GM18526 (cell line): ENCODE results near the gene BCL11B.

Experiments used
- POLR2A ChIP-seq: IDR thresholded peaks from 3 replicates; pipeline ENCODE4 v1.6.1; 2011; ENCODE audit not compliant: insufficient read length; ENCODE audit errors: extremely low read depth

BCL11B gene

GRCh38 chr14:99254328-99255009 lies 17.5 kb downstream of the BCL11B start:
- no peak for TF ChIP-seq POLR2A

GRCh38 chr14:99253890-99254289 lies 18.1 kb downstream of the BCL11B start:
- no peak for TF ChIP-seq POLR2A

GRCh38 chr14:99252940-99253868 lies 18.8 kb downstream of the BCL11B start:
- TF ChIP-seq POLR2A: no peak

- no peak for TF ChIP-seq POLR2A
Measured at GRCh38 chr14:99252443-99252939, 19.5 kb downstream of the BCL11B start.

DNA sequence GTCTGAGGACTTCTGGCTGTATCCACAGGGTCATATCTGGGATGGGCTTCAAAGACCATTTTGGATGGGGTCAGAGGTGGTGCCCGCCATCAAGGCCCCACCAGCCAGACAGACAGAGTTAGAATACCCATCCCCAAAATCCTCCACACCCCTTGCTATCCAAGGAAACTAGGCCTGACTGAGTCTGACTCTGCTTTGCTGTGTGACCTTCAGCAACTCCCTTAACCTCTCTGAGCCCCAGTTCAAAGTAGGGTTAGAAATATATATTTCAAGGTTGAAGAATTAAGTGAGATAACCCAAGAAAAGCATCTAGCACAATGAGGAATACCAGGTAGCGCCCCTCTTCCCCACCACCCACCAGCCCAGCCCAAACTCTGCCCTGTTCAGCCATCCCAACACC lies 20.3 kb downstream of the BCL11B start:
- no peak for TF ChIP-seq POLR2A

- TF ChIP-seq POLR2A: no peak
Measured at GRCh38 chr14:99250636-99251208, 21.3 kb downstream of the BCL11B start.

GRCh38 chr14:99249389-99249788 lies 22.6 kb downstream of the BCL11B start:
- TF ChIP-seq POLR2A: no peak

- TF ChIP-seq POLR2A: no peak
Measured at GRCh38 chr14:99248761-99249171, 23.2 kb downstream of the BCL11B start.

- no peak for TF ChIP-seq POLR2A
Measured at GRCh38 chr14:99247772-99248171, 24.2 kb downstream of the BCL11B start.

DNA sequence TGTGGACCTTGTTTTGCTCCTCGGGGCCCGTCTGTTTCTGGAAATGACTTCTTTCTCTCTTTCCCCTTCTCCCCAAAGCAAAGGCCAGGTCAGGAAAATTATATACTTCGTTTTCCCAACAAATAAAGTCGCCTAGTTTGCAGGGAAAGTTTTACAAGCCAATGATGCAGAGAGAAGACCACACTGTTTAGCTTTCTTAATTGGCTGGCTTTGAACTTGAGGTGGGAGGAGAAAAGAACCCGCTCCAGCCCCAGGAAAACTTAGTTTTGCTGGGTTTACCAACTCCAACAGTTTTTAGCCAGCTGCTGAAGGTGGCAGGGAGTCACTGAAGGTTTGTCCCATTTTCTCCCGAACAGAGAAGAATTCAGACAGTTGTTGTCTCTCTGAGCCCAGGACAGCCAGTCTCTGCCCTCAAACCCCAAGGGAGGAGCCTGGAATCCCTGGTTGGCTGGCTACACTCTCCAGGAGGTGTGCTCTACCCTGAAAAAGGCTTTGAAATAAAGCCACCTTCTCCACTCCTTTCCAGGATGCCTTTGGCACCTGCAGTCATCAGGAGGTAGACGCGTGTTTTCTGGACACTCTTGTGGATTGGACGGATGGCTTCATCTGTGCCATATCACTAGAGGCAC lies 24.8 kb downstream of the BCL11B start:
- TF ChIP-seq POLR2A: no peak

DNA sequence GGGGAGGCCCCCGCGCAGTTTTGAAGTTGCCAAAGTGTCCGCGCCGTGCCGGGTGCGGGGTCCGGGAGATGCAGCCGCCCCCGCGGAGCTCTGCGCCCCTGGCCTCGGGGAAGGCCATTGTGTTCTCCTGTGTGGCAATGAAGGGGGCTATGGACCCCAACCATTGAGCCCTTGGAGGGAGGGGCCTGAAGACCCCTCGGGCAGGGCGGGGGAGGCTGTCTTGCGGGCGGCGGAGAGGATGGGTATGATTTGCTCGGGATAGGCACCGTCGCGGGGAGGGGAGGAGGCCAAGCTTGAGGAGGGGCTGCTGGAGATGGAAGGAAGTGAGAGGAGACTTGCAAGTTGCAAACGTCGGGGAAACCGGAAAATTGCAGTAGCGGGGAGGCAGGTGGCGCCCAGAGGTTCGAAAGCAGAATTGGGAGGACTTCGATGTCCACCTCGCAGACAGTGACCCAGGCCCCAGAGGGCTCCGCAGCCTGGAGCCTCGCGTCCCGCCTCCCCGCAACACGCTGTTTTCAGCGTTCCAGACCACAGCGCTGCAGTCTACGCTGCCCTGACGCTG lies 25.4 kb downstream of the BCL11B start:
- TF ChIP-seq POLR2A: no peak

DNA sequence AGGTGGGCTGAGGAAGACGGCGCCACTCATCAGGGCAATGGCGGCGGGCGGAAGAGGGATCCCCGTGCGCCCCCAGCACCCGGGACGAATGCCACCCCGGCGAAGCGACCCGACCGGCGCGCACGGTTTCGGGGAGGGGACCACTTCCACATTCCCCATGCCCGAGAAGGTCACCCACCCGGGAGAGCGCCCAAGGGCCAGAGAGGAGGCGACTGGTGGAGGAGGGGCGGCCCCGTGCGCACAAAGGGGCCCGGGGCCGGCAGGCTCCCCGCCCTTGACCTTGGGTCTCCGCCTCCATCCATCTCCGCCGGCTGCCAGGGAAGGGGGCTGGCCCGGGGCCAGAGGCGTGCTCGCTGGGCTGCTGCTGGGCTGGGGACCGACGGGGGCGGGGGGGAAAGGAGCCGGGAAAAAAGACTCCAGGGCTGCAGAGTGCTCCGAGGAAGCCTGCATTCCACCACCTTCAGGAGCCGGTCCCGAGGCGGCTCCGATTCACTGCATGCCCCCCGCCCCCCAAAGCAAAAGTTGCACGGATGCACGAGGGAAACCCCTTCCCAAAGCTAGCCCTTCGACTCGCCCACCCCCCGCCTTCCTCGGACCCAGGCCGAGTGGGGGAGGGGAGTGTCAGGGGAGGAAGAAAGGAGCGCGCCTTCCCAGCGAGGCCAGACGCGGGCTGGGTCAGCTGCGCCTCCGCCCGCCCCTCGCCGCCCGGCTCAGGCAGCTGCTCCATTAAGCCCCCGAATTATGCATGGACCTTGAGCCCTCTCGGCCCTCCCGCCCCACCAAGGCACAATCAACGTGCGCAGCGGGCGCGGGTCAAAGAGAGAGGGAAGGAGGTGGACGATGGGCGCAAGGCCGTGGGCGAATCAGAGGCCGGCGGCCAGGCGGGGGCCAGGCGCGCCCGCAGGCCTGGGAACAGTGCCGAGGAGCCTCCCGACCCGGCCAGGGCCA lies 26.2 kb downstream of the BCL11B start:
- no peak for TF ChIP-seq POLR2A

DNA sequence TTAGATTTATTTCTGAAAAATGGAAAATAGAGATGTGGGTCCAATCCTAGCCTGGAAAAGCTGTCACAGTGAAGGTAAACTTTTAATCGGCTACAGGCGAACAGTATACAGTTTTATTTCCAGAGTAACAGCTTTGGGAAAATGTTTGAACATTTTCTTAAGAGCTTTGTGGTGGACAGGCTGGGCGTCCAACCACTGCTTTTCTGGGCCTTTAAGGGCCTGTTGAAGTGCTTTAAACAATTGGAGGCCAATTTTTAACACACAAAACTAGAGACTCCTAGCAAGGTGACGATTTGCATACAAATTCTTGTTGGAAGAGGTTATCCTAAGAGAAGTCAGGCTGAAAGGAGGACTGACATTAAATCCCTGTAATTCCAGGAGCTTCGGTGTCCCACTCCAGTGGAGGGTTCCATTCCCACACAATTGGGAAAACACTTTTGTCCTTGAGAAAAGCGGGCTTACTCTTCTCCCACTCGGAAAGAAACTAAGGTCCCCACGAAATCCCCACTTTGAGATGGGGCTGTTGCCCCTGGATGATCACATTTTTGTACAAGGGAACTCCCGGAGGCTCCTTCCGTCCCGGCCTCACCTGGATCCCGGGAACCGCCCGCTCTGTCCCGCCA lies 26.9 kb downstream of the BCL11B start:
- TF ChIP-seq POLR2A: no peak
